ENCODE data around the gene CRY2.
A peak's percentile ranks its signal among the peaks of the same experiment; 100 is the strongest.

- TF ChIP-seq CTCF (IDR thresholded peaks at IDR 0.05 in 8 of 11, conservative IDR thresholded peaks at IDR 0.05 in 3 of 11): no peak
- peak in 1 of 3 donors; percentile 66 for TF ChIP-seq POLR2AphosphoS5 (IDR thresholded peaks at IDR 0.05)
- TF ChIP-seq POLR2A (IDR thresholded peaks at IDR 0.05): no peak
These were observed 38.8 kb downstream of the CRY2 start for GRCh38 chr11:45885921-45886721.

Data from spleen (tissue), 7 donors.